COLO829 (cell line): ENCODE data around the gene SAMD14.

Experiments used
- DNase-seq: peaks from one replicate; pipeline ENCODE4 v3.0.0; 2012; ENCODE audit warnings: low spot score

Gene SAMD14

GRCh38 chr17:50095626-50096037, 34.3 kb downstream of the SAMD14 start:
- no peak for DNase-seq

- DNase-seq: peak; percentile 96
Observed at GRCh38 chr17:50094753-50095619, 35.0 kb downstream of the SAMD14 start, which contains the start of gene PDK2. Gene PDK2 (plus strand): TSS chr17:50095351. CDS start chr17:50095436, 85 bp downstream.

GRCh38 chr17:50094243-50094752, 35.7 kb downstream of the SAMD14 start:
- peak; percentile 91 for DNase-seq

- no peak for DNase-seq
Observed at GRCh38 chr17:50093807-50094206, 36.2 kb downstream of the SAMD14 start.

GRCh38 chr17:50093246-50093645, 36.7 kb downstream of the SAMD14 start:
- DNase-seq: no peak

GRCh38 chr17:50091918-50092285, 38.1 kb downstream of the SAMD14 start:
- DNase-seq: no peak

GRCh38 chr17:50090971-50091917, 38.7 kb downstream of the SAMD14 start:
- DNase-seq: no peak

- no peak for DNase-seq
Observed at GRCh38 chr17:50090071-50090470, 39.9 kb downstream of the SAMD14 start.

- DNase-seq: no peak
Observed at GRCh38 chr17:50088952-50089825, 40.8 kb downstream of the SAMD14 start.

GRCh38 chr17:50087912-50088405, 42.0 kb downstream of the SAMD14 start:
- DNase-seq: no peak

- DNase-seq: peak; percentile 74
Observed at GRCh38 chr17:50087246-50087911, 42.6 kb downstream of the SAMD14 start.

- no peak for DNase-seq
Observed at GRCh38 chr17:50081757-50082156, 48.2 kb downstream of the SAMD14 start.

GRCh38 chr17:50080827-50081226, 49.1 kb downstream of the SAMD14 start:
- DNase-seq: no peak

- no peak for DNase-seq
Observed at GRCh38 chr17:50080096-50080480, 49.9 kb downstream of the SAMD14 start.

GRCh38 chr17:50079334-50080095, 50.4 kb downstream of the SAMD14 start:
- no peak for DNase-seq

- DNase-seq: no peak
Observed at GRCh38 chr17:50078430-50078829, 51.5 kb downstream of the SAMD14 start.

GRCh38 chr17:50076591-50077235, 53.2 kb downstream of the SAMD14 start:
- no peak for DNase-seq

GRCh38 chr17:50076221-50076590, 53.8 kb downstream of the SAMD14 start:
- no peak for DNase-seq

- DNase-seq: no peak
Observed at GRCh38 chr17:50075446-50076032, 54.4 kb downstream of the SAMD14 start.
